Left lung (tissue), 10 donors: Measurements from ENCODE around the gene CXorf65. TPM values are rescaled to one million over a fixed set of nuclear protein-coding genes. Genes with fewer than 3 reads are reported as not detected.

Experiments used
- ATAC-seq: fragments of 200-7000 bp; cut with Tn5 transposase; one replicate; pipeline ENCODE4 v1.9.1; 2020; ENCODE audit warnings: moderate library complexity
- DNase-seq, 4 donors: peaks; one replicate each; pipeline ENCODE4 v3.0.0-alpha.2; 2013 to 2020
- H3K27ac ChIP-seq, 2 donors: fragments of 200-600 bp; sonication (generic) in 1 of 2; one replicate each; pipeline versions ENCODE4 v1.5.0 to v1.8.0; 2020 to 2021
- H3K27me3 ChIP-seq, 2 donors: fragments of 200-600 bp; sonication (generic) in 1 of 2; one replicate each; pipeline versions ENCODE4 v1.5.0 to v1.8.0; 2020 to 2021
- H3K36me3 ChIP-seq, 2 donors: fragments of 200-600 bp; sonication (generic) in 1 of 2; one replicate each; pipeline versions ENCODE4 v1.5.0 to v1.8.0; 2020 to 2021
- H3K4me1 ChIP-seq, 2 donors: fragments of 200-600 bp; one replicate each; pipeline ENCODE4 v1.8.0; 2021
- H3K4me3 ChIP-seq, 2 donors: fragments of 200-600 bp; sonication (generic) in 1 of 2; one replicate each; pipeline versions ENCODE4 v1.5.0 to v1.8.0; 2020 to 2021; ENCODE audit warnings: mild to moderate bottlenecking in 1 of 2
- H3K9me3 ChIP-seq, 2 donors: fragments of 200-600 bp; sonication (generic) in 1 of 2; one replicate each; pipeline versions ENCODE4 v1.5.0 to v1.8.0; 2020 to 2021
- intact Hi-C, 2 donors: fragments of 100-400 bp; cut with DNase I; formaldehyde crosslinking; loops; one replicate each; pipeline versions ENCODE4 v1.11.2 to v1.14.2; 2022
- polyA plus RNA-seq, 6 donors: library from polyadenylated mRNA; unstranded; fragments of 120-200 nt; gene quantifications; one replicate each; pipeline ENCODE4 v1.2.1, GENCODE V29; 2013; ENCODE audit not compliant: insufficient read length in 6 of 6
- total RNA-seq, 2 donors: library from RNA; stranded (reverse); fragmentation: NEBNext Ultra II Directional; extraction: Animal tissue kit (Norgen Biotek cat#: 25700); gene quantifications; one replicate each; pipeline ENCODE4 v1.2.1, GENCODE V29; 2021
- TF ChIP-seq, protein P1 (sequence below), 2 donors: fragments of 200-600 bp; sonication (generic) in 1 of 2; IDR thresholded peaks; one replicate each; pipeline versions ENCODE4 v1.5.0 to v1.8.0; 2021; ENCODE audit warnings: antibody characterized with exemption in 2 of 2
- donor health status: DM: no; HTN: yes; CAD: no.
- donor health status: DM: no; HTN: no; CAD: no.

Gene CXorf65
- total and polyA plus RNA-seq, 8 donors: 0.52 to 0.84 TPM; not detected in 6

GRCh38 chrX:71067712-71068043 lies 38.9 kb downstream of the CXorf65 start:
- Histone ChIP-seq H3K27me3 (no peaks in the 10 kb centered on the region), H3K27ac (peak overlapping the region; percentile 84 to 86), H3K4me1 (peaks cover 0 to 8% of the 10 kb centered on the region in 2 donors), H3K36me3 (peaks cover 0 to 1% of the 10 kb centered on the region in 2 donors), H3K4me3 (peak overlapping the region; percentile 40 to 64), H3K9me3 (no peaks in the 10 kb centered on the region)
- no peak for DNase-seq
- TF ChIP-seq, protein P1, sequence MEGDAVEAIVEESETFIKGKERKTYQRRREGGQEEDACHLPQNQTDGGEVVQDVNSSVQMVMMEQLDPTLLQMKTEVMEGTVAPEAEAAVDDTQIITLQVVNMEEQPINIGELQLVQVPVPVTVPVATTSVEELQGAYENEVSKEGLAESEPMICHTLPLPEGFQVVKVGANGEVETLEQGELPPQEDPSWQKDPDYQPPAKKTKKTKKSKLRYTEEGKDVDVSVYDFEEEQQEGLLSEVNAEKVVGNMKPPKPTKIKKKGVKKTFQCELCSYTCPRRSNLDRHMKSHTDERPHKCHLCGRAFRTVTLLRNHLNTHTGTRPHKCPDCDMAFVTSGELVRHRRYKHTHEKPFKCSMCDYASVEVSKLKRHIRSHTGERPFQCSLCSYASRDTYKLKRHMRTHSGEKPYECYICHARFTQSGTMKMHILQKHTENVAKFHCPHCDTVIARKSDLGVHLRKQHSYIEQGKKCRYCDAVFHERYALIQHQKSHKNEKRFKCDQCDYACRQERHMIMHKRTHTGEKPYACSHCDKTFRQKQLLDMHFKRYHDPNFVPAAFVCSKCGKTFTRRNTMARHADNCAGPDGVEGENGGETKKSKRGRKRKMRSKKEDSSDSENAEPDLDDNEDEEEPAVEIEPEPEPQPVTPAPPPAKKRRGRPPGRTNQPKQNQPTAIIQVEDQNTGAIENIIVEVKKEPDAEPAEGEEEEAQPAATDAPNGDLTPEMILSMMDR (IDR thresholded peaks at IDR 0.05): no peak
- intact Hi-C loops: no loop called here
- peak; percentile 4 for ATAC-seq

GRCh38 chrX:71067089-71067488 lies 39.5 kb downstream of the CXorf65 start:
- no peaks in the 10 kb centered on the region for H3K9me3 ChIP-seq
- peak overlapping the region; percentile 84 to 86 for H3K27ac ChIP-seq
- intact Hi-C loops: no loop called here
- H3K27me3 ChIP-seq: no peaks in the 10 kb centered on the region
- TF ChIP-seq, protein P1 (IDR thresholded peaks at IDR 0.05): no peak
- peak overlapping the region; percentile 40 to 64 for H3K4me3 ChIP-seq
- peaks cover 0 to 8% of the 10 kb centered on the region in 2 donors for H3K4me1 ChIP-seq
- DNase-seq (no peak), ATAC-seq (no peak)
- H3K36me3 ChIP-seq: peaks cover 0 to 7% of the 10 kb centered on the region in 2 donors

DNA sequence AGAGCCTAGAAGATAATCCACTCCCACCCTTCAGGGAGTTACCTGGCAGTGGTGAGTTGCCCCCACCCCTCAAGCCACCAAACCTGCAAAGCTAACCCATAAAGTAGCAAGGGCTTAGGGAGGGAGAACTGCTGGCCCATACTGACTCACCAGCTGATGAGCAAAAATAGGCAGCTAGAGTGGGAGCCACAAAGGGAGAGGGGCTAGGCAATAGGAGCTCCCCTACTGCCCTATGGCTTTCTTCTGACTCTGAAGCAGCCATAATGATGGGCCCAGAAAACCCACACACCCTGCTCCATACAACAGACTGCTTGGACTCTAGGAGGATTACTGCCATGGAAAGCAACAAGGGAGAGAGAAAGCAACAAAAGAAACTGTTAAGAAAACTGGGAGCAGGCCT lies 46.4 kb downstream of the CXorf65 start:
- DNase-seq (no peak), ATAC-seq (no peak)
- Histone ChIP-seq H3K4me1 (no peaks in the 10 kb centered on the region), H3K9me3 (no peaks in the 10 kb centered on the region), H3K36me3 (peaks cover 0 to 34% of the 10 kb centered on the region in 2 donors), H3K27ac (no peak overlapping the region), H3K27me3 (no peaks in the 10 kb centered on the region), H3K4me3 (no peak overlapping the region)
- TF ChIP-seq, protein P1 (IDR thresholded peaks at IDR 0.05): no peak
- intact Hi-C loops: no loop called here

DNA sequence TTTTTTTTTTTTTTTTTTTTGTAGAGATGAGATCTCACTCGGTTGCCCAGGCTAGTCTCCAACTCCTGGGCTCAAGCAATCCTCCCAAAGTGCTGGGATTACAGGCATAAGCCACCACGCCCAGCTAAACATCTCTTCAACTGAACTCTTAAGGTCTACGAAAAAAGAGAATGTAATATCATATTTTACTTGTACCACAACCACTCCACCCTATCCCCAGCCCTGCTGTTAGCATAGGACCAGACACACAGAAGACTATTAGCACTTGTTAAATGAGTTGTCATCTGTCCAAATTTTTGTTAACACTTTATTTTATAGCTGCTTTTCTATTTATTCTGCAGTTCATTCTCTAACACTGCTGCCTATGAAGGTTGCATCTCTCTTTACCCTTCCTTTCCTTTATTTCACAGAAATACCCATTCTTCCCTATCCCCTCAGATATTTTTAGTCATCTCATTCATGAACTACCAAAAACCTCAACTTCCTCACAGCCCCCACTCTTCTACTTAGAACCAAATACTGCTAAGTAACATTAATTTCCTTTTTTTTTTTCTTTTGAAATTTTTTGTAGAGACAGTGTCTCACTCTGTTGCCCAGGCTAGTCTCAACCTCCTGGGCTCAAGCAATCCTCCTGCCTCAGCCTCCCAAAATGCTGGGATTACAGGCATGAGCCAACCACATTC lies 48.6 kb downstream of the CXorf65 start:
- intact Hi-C loops: no loop called here
- Histone ChIP-seq H3K36me3 (peaks cover 0 to 34% of the 10 kb centered on the region in 2 donors), H3K4me3 (no peak overlapping the region), H3K27ac (peak overlapping the region in 1 of 2 donors; percentile 45), H3K9me3 (no peaks in the 10 kb centered on the region), H3K4me1 (no peaks in the 10 kb centered on the region), H3K27me3 (no peaks in the 10 kb centered on the region)
- TF ChIP-seq, protein P1 (IDR thresholded peaks at IDR 0.05): no peak
- ATAC-seq (no peak), DNase-seq (no peak)

DNA sequence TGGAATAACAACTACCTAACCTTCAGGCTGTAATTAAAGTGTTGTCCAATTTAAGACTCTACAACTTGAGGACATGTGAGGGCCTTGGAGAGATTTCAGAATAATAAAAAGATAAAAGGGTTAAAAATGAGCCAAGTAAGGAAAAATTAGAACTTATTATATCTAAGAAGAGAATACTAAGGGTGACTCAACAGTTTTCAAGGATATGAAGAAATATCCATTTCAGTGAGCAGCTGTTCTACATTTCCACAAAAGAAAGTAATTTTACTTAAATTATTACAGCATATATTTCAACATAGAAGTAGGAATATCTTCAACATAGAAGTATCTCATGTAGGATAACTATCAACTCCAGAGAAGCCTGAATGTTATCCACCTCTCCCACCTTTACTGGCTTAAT lies 49.7 kb downstream of the CXorf65 start:
- peak overlapping the region in 1 of 2 donors; percentile 33 for H3K27ac ChIP-seq
- H3K36me3 ChIP-seq: peaks cover 0 to 25% of the 10 kb centered on the region in 2 donors
- DNase-seq: no peak
- no peaks in the 10 kb centered on the region for H3K27me3 ChIP-seq
- H3K9me3 ChIP-seq: no peaks in the 10 kb centered on the region
- no peaks in the 10 kb centered on the region for H3K4me1 ChIP-seq
- TF ChIP-seq, protein P1 (IDR thresholded peaks at IDR 0.05): no peak
- intact Hi-C loops: no loop called here
- H3K4me3 ChIP-seq: no peak overlapping the region
- ATAC-seq: no peak

Other genes with a start within 250 kb of the CXorf65 start
- not detected for gene TEX11, start 198.0 kb downstream of the CXorf65 start, total RNA-seq
- under 1 TPM in 1 of 6 donors, not detected in 5; 0.06 TPM for gene TEX11, start 198.0 kb downstream of the CXorf65 start, polyA plus RNA-seq
- gene SLC7A3, start 175.6 kb downstream of the CXorf65 start, total RNA-seq: not detected
- gene SLC7A3, start 175.6 kb downstream of the CXorf65 start, polyA plus RNA-seq: 1 to 10 TPM; 2.6 to 4.6 (median 4.4) TPM
- 10 to 100 TPM; 54.6 to 69.2 TPM for gene SNX12, start 38.4 kb downstream of the CXorf65 start, total RNA-seq
- 10 to 100 TPM; 53.0 to 62.4 (median 55.7) TPM for gene SNX12, start 38.4 kb downstream of the CXorf65 start, polyA plus RNA-seq
- 10 to 100 TPM; 19.0 to 19.6 TPM for gene FOXO4, start 10.9 kb downstream of the CXorf65 start, total RNA-seq
- 10 to 100 TPM; 13.2 to 21.4 (median 19.1) TPM for gene FOXO4, start 10.9 kb downstream of the CXorf65 start, polyA plus RNA-seq
- gene IL2RG, start 4.8 kb upstream of the CXorf65 start, total RNA-seq: 10 to 100 TPM; 12.0 to 36.0 TPM
- gene IL2RG, start 4.8 kb upstream of the CXorf65 start, polyA plus RNA-seq: 1 to 10 TPM; 2.1 to 3.9 (median 3.1) TPM
- 10 to 100 TPM; 37.0 to 42.7 TPM for gene MED12, start 11.9 kb upstream of the CXorf65 start, total RNA-seq
- gene MED12, start 11.9 kb upstream of the CXorf65 start, polyA plus RNA-seq: 10 to 100 TPM; 57.6 to 67.4 (median 62.0) TPM
- gene NLGN3, start 38.1 kb upstream of the CXorf65 start, total RNA-seq: 1 to 10 TPM; 1.0 to 4.5 TPM
- gene NLGN3, start 38.1 kb upstream of the CXorf65 start, polyA plus RNA-seq: 1 to 10 TPM; 5.5 to 8.4 (median 6.8) TPM
- under 1 TPM; 0.21 to 0.67 TPM for gene GJB1, start 116.5 kb upstream of the CXorf65 start, total RNA-seq
- gene GJB1, start 116.5 kb upstream of the CXorf65 start, polyA plus RNA-seq: 1 to 10 TPM; 3.2 to 6.6 (median 5.2) TPM
- gene ZMYM3, start 147.4 kb upstream of the CXorf65 start, total RNA-seq: 10 to 100 TPM; 19.5 to 26.3 TPM
- gene ZMYM3, start 147.4 kb upstream of the CXorf65 start, polyA plus RNA-seq: 10 to 100 TPM; 57.3 to 63.8 (median 60.2) TPM
- 100 to 1,000 TPM; 241 to 245 TPM for gene NONO, start 176.9 kb upstream of the CXorf65 start, total RNA-seq
- gene NONO, start 176.9 kb upstream of the CXorf65 start, polyA plus RNA-seq: 100 to 1,000 TPM; 606 to 739 (median 643) TPM
- 1 to 10 TPM in 1 of 2 donors, under 1 TPM in 1; 0.99 to 3.0 TPM for gene ITGB1BP2, start 195.0 kb upstream of the CXorf65 start, total RNA-seq
- gene ITGB1BP2, start 195.0 kb upstream of the CXorf65 start, polyA plus RNA-seq: 1 to 10 TPM; 2.2 to 2.9 (median 2.6) TPM